8988T (cell line): Measurements from ENCODE around the gene PRR13.
"Not testable (repeated sequence)": the region's sequence is repeated elsewhere in the genome, so short reads cannot be mapped to it uniquely, and the experiment has no call there.

ENCODE experiments used
- DNase-seq: peaks from one replicate; pipeline ENCODE4 v3.0.0; 2011

Gene PRR13

GRCh38 chr12:53441040-53441833, at the start of gene PRR13:
TSS of gene PRR13 (plus strand) at chr12:53441734. CDS start at chr12:53442715, 981 bp downstream.
- DNase-seq: peak; percentile 75

- no peak for DNase-seq
Observed at GRCh38 chr12:53399896-53400295, 41.6 kb upstream of the PRR13 start.

- DNase-seq: not testable (repeated sequence)
Observed at GRCh38 chr12:53402351-53402750, 39.2 kb upstream of the PRR13 start.

DNA sequence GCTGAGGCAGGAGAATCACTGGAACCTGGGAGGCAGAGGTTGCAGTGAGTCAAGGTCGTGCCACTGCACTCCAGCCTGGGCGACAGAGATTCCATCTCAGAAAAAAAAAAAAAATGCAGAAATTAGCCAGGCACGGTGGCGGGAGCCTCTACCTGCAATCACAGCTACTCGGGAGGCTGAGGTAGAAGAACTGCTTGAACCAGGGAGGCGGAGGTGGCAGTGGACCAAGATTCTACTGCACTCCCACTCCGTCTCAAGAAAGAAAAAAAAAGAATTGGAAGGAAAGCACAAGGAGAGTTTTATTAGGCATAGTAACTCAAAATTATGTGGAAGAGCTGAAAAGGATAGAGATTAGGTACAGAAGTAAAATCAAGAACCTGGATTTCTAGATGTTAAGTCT, 38.7 kb upstream of the PRR13 start:
- no peak for DNase-seq

DNA sequence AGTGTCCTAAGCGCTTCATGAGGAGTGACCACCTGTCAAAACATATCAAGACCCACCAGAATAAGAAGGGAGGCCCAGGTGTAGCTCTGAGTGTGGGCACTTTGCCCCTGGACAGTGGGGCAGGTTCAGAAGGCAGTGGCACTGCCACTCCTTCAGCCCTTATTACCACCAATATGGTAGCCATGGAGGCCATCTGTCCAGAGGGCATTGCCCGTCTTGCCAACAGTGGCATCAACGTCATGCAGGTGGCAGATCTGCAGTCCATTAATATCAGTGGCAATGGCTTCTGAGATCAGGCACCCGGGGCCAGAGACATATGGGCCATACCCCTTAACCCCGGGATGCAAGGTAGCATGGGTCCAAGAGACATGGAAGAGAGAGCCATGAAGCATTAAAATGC, 30.6 kb upstream of the PRR13 start:
- no peak for DNase-seq

- no peak for DNase-seq
Observed at GRCh38 chr12:53413485-53414204, 27.9 kb upstream of the PRR13 start.

GRCh38 chr12:53414756-53415417, 26.6 kb upstream of the PRR13 start:
- no peak for DNase-seq

GRCh38 chr12:53415752-53416389, 25.7 kb upstream of the PRR13 start:
- DNase-seq: not testable (repeated sequence)

DNA sequence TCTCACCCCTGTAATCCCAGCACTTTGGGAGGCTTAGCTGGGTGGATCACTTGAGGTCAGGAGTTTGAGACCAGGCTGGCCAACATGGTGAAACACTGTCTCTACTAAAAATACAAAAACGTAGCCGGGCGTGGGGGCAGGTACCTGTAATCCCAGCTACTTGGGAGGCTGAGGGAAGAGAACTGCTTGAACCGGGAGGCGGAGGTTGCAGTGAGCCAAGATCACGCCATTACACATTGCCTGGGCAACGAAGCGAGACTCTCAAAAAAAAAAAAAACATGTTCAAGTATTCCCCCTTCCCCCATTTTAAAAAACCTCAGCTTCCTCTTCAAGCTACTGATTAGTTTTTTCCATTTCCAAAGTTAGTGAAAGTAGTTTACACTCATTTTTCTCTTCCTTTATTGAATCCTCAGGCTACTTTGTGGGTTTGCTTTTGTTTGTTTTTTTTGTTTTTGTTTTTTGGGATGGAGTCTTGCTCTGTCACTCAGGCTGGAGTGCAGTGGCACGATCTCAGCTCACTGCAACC, 24.2 kb upstream of the PRR13 start:
- DNase-seq: not testable (repeated sequence)

DNA sequence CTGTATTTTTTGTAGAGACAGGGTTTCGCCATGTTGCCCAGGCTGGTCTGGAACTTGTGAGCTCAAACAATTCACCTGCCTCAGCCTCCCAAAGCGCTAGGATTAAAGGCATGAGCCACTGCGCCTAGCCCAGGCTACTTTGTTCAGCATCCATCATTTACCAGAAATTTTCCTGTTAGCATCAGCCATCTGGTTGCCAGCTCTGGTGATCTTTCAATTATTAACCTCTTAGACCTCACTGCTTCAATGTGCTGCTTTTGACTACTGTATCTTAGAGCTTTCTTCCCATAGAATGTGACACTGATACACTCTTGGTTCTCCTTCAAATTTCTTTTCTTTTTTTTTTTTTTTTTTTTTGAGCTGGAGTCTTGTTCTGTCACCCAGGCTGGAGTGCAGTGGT, 23.3 kb upstream of the PRR13 start:
- DNase-seq: no peak

GRCh38 chr12:53419756-53420155, 21.8 kb upstream of the PRR13 start:
- DNase-seq: no peak

- not testable (repeated sequence) for DNase-seq
Observed at GRCh38 chr12:53422247-53422646, 19.3 kb upstream of the PRR13 start.

DNA sequence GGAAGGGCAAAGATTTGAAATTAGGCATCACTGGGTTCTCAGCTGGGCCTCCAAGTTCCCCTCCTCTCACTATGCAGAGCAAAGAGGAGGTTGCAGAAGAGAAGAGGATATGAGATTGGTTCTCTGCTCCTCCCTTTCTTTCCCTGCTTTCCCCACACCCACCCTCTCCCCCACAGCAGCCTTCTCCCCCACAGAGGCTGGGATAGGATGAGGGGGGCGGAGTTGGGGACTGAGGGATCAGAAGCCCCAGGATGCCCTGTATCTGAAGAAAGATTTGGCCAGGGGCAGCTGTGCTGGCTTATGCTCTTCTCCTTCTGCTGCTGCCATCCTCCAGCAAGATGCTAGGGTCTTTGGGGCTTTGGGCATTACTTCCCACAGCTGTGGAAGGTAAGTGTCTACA, 17.9 kb upstream of the PRR13 start, which contains the start of gene AMHR2:
AMHR2 (plus strand) TSS at position 259 of the 400 bp plus-strand sequence; CDS start at position 339, 80 bp downstream.
- DNase-seq: no peak

DNA sequence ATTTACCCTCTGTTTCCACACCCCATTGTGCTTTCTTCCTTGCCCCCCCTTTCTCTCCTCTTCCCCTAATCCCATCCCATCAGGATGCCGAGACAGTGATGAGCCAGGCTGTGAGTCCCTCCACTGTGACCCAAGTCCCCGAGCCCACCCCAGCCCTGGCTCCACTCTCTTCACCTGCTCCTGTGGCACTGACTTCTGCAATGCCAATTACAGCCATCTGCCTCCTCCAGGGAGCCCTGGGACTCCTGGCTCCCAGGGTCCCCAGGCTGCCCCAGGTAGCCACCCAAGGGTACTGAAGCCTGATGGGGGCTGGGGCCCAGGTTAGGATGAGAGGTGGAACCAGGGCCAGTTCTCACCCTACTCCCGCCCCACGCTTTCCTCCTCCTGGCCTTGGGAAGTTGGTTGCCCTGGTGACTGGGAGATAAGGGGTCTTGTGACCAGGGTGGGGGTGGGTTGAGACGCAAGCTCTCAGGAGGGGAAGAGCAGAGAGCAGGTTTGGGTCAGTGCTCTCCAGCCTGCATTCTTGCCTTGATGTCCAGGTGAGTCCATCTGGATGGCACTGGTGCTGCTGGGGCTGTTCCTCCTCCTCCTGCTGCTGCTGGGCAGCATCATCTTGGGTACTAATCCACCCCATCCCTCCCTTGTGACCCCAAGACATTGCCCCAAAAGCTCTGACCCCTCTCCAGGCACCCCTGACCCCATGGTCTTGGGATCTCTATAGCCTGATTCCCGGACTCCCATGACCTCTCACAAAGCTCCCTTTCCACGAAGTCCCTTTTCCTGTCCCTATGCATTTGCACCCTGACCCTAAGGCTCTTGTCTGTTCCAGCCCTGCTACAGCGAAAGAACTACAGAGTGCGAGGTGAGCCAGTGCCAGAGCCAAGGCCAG, 16.7 kb upstream of the PRR13 start:
- DNase-seq: no peak

DNA sequence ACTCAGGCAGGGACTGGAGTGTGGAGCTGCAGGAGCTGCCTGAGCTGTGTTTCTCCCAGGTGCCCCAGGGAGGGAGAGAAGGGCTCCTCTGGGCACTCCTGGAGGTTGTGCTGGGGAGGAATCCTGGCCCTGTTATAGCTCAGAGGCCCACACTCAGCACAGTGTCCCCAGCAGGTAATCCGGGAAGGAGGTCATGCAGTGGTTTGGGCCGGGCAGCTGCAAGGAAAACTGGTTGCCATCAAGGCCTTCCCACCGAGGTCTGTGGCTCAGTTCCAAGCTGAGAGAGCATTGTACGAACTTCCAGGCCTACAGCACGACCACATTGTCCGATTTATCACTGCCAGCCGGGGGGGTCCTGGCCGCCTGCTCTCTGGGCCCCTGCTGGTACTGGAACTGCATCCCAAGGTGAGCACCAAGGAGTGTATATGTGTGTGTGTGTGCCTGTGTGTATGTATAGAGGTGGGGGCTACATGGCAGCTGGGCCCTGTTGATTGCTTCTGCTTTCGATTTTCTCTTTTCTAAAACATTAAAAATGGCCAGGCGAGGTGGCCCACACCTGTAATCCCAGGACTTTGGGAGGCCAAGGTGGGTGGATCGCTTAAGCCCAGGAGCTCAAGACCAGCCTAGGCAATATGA, 15.9 kb upstream of the PRR13 start:
- DNase-seq: no peak

DNA sequence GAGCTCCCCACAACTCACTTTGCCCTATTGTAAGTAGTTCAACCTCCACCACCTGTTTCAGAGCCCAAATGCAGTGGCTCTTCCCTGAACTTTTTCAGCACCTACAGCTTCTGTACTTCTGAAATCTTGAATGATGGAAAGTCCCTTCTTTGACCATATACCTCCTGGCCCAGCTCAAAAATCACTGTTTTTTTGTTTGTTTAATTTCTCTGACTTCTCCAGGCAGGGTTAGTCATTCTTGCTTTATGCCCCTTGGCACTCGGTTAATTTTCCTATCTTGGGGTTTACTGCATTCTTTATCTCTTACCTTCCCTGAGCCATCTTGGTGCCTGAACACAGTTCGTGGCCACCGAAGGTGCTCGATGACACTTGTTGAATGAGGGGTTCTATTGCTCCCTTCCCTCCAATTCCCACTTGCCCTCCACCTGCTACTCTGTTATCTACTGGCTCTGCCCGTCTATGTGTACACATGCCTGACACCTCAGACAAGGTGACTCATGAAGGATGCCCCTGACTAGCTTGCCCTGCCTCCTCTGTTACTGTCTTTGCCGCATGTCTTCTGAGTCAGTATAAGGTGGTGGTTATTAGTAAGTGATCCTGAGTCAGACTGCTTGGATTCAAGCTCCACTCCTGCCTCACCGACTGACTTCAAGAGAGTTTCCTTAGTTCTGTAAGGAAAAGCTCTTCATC, 13.5 kb upstream of the PRR13 start:
- DNase-seq: peak; percentile 69

GRCh38 chr12:53428741-53429140, 12.8 kb upstream of the PRR13 start:
- DNase-seq: no peak

- no peak for DNase-seq
Observed at GRCh38 chr12:53430116-53430515, 11.4 kb upstream of the PRR13 start.

DNA sequence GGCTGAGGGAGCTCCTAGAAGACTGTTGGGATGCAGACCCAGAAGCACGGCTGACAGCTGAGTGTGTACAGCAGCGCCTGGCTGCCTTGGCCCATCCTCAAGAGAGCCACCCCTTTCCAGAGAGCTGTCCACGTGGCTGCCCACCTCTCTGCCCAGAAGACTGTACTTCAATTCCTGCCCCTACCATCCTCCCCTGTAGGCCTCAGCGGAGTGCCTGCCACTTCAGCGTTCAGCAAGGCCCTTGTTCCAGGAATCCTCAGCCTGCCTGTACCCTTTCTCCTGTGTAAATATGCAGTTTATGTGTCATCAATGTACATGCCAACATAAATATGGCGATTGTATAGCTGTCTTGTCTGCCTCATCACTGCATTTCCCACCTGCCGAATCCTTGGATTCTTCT, 10.3 kb upstream of the PRR13 start:
- DNase-seq: no peak

DNA sequence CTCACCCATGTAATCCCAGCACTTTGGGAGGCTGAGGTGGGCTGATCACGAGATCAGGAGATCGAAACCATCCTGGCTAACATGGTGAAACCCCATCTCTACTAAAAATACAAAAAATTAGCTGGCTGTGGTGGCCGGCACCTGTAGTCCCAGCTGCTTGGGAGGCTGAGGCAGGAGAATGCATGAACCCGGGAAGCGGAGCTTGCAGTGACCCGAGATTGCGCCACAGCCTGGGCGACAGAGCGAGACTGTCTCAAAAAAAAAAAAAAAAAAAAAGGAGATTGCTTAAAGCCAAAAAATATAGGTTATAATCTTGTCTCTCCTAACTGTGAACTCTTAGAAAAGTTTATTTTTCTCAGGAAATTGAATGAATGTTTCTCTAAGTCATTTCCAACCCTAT, 6.2 kb upstream of the PRR13 start:
- DNase-seq: not testable (repeated sequence)

GRCh38 chr12:53439582-53439981, 2.0 kb upstream of the PRR13 start:
- DNase-seq: not testable (repeated sequence)
